Neural cell (in vitro differentiated cells): ENCODE measurements around the gene HS6ST2.

Source experiments
- EP300 ChIP-seq: fragments of 450-650 bp; conservative IDR thresholded peaks from 2 replicates; pipeline ENCODE4 v1.6.1; 2014; ENCODE audit warnings: antibody characterized with exemption, mild to moderate bottlenecking, moderate library complexity; ENCODE audit not compliant: poor library complexity, severe bottlenecking
- EZH2 ChIP-seq: fragments of 200-600, 300-800 bp; shearing (Covaris generic), sonication (generic); IDR thresholded peaks from 2 replicates; pipeline ENCODE4 v1.6.1; 2014; ENCODE audit warnings: antibody characterized with exemption, low read length, borderline replicate concordance, mild to moderate bottlenecking; ENCODE audit not compliant: insufficient read depth, poor library complexity, severe bottlenecking
- SMC3 ChIP-seq: fragments of 450-650 bp; conservative IDR thresholded peaks from 2 replicates; pipeline ENCODE4 v1.6.1; 2014; ENCODE audit warnings: antibody characterized with exemption, mild to moderate bottlenecking, moderate library complexity; ENCODE audit not compliant: poor library complexity
- TAF1 ChIP-seq: IDR thresholded peaks from 2 replicates; pipeline ENCODE4 v1.6.1; 2012; ENCODE audit warnings: low read depth
- TF ChIP-seq, protein P1 (sequence below): fragments of 450-650 bp; IDR thresholded peaks from 2 replicates; pipeline ENCODE4 v1.5.1; 2014; ENCODE audit warnings: antibody characterized with exemption, mild to moderate bottlenecking, moderate library complexity; ENCODE audit not compliant: poor library complexity, severe bottlenecking
- TF ChIP-seq, protein P2 (sequence below): IDR thresholded peaks from 2 replicates; pipeline ENCODE4 v1.6.1; 2012; ENCODE audit warnings: borderline replicate concordance

DNA sequence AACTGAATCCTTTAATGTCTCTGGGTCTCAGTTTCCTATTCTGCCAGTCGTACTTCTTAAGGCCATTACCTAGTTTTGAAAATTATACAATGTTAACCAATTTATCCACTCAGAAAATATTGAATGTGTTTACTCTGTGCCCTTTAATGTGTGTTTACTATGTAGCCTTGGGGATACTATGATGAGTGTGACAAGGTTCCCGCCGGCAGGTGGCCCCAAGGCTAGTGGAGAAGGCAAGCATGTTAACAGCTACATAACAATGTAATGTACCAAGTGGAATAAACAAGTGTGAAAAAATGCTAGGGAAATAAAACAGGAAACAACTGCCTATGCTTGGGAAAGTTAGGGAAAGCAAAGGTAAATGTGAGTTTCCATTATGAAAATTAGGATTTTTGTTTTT is 282.3 kb downstream of the HS6ST2 start:
- TF ChIP-seq, protein P1, sequence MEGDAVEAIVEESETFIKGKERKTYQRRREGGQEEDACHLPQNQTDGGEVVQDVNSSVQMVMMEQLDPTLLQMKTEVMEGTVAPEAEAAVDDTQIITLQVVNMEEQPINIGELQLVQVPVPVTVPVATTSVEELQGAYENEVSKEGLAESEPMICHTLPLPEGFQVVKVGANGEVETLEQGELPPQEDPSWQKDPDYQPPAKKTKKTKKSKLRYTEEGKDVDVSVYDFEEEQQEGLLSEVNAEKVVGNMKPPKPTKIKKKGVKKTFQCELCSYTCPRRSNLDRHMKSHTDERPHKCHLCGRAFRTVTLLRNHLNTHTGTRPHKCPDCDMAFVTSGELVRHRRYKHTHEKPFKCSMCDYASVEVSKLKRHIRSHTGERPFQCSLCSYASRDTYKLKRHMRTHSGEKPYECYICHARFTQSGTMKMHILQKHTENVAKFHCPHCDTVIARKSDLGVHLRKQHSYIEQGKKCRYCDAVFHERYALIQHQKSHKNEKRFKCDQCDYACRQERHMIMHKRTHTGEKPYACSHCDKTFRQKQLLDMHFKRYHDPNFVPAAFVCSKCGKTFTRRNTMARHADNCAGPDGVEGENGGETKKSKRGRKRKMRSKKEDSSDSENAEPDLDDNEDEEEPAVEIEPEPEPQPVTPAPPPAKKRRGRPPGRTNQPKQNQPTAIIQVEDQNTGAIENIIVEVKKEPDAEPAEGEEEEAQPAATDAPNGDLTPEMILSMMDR, result no peak
- TF ChIP-seq SMC3 (no peak), TAF1 (no peak), EZH2 (no peak), EP300 (no peak)
- TF ChIP-seq, protein P2, sequence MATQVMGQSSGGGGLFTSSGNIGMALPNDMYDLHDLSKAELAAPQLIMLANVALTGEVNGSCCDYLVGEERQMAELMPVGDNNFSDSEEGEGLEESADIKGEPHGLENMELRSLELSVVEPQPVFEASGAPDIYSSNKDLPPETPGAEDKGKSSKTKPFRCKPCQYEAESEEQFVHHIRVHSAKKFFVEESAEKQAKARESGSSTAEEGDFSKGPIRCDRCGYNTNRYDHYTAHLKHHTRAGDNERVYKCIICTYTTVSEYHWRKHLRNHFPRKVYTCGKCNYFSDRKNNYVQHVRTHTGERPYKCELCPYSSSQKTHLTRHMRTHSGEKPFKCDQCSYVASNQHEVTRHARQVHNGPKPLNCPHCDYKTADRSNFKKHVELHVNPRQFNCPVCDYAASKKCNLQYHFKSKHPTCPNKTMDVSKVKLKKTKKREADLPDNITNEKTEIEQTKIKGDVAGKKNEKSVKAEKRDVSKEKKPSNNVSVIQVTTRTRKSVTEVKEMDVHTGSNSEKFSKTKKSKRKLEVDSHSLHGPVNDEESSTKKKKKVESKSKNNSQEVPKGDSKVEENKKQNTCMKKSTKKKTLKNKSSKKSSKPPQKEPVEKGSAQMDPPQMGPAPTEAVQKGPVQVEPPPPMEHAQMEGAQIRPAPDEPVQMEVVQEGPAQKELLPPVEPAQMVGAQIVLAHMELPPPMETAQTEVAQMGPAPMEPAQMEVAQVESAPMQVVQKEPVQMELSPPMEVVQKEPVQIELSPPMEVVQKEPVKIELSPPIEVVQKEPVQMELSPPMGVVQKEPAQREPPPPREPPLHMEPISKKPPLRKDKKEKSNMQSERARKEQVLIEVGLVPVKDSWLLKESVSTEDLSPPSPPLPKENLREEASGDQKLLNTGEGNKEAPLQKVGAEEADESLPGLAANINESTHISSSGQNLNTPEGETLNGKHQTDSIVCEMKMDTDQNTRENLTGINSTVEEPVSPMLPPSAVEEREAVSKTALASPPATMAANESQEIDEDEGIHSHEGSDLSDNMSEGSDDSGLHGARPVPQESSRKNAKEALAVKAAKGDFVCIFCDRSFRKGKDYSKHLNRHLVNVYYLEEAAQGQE, result no peak
